ENCODE measurements around the gene MESD.

Gene MESD

DNA sequence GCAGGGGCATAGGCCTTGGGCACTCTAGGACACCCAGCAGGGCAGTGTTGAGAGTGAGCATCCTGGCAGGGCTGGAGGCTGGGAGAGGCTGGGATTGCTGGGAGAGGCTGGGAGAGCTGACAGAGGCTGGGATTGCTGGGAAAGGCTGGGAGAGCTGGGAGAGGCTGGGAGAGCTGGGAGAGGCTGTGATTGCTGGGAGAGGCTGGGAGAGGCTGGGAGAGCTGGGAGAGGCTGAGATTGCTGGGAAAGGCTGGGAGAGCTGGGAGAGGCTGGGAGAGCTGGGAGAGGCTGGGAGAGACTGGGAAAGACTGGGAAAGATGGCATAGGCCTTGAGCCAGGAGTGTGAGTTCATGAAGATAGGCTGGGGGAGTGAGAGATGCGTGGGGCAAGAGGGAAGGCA is 77.8 kb downstream of the MESD start:
- TF ChIP-seq, protein P1, sequence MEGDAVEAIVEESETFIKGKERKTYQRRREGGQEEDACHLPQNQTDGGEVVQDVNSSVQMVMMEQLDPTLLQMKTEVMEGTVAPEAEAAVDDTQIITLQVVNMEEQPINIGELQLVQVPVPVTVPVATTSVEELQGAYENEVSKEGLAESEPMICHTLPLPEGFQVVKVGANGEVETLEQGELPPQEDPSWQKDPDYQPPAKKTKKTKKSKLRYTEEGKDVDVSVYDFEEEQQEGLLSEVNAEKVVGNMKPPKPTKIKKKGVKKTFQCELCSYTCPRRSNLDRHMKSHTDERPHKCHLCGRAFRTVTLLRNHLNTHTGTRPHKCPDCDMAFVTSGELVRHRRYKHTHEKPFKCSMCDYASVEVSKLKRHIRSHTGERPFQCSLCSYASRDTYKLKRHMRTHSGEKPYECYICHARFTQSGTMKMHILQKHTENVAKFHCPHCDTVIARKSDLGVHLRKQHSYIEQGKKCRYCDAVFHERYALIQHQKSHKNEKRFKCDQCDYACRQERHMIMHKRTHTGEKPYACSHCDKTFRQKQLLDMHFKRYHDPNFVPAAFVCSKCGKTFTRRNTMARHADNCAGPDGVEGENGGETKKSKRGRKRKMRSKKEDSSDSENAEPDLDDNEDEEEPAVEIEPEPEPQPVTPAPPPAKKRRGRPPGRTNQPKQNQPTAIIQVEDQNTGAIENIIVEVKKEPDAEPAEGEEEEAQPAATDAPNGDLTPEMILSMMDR (IDR thresholded peaks at IDR 0.05; ENCODE audit: low read depth, low read length, missing control alignments): no peak
- DNase-seq (ENCODE audit: low read depth): no peak

DNA sequence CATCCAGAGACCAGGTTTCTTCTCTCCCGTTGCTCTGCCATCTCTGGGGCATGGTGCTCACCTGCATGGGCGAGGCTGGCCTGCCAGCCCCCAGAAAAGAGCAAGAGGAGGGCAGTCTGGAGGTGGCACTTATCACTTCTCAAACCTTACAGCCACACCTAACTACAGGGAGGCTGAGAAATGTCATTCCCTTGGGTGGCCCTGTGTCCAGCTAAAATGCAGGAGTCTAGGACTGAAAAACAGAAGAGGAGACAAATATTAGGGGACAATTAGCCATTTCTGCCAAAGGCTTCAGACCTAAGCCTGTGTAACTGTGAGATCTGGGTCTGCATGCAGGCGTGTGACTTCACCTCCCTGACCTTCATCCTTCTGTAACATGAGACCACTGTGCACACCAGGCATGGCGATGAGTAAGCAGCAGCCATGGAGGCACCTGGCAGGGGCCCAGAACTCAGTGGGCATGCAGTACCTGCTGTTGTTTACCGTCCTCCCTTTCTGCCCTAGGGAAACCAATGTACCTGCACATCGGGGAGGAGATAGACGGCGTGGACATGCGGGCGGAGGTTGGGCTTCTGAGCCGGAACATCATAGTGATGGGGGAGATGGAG is 83.4 kb downstream of the MESD start:
- no peak for DNase-seq (ENCODE audit: low read depth)
- TF ChIP-seq, protein P1 (IDR thresholded peaks at IDR 0.05; ENCODE audit: low read depth, low read length, missing control alignments): no peak
- H3K4me3 ChIP-seq (ENCODE audit: low read depth, low read length): no peak overlapping the region

More for the DNA sequence above, 77.8 kb downstream of the MESD start:
- H3K4me3 ChIP-seq (ENCODE audit: low read depth, low read length): no peak overlapping the region

DNA sequence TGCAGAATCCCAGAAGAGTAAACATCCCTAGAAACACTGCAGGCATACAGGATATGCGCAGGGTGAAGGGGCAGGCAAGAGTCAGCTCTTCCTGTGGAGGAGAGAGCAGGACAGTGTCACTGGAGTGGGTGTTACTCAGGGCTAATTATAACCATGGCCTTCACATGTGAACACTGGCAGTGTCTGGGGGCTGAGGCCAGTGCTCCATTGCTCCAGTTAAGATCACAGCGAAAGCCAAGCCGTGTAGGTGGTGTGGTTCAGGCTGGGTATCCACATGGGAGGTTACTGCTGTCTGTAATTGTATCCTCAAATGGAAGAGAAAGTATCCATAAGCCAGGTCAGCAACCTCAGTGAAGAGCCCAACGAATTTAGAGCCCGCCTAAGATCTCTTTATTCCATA is 84.6 kb downstream of the MESD start:
- TF ChIP-seq, protein P1 (IDR thresholded peaks at IDR 0.05; ENCODE audit: low read depth, low read length, missing control alignments): no peak
- DNase-seq (ENCODE audit: low read depth): no peak
- H3K4me3 ChIP-seq (ENCODE audit: low read depth, low read length): no peak overlapping the region

DNA sequence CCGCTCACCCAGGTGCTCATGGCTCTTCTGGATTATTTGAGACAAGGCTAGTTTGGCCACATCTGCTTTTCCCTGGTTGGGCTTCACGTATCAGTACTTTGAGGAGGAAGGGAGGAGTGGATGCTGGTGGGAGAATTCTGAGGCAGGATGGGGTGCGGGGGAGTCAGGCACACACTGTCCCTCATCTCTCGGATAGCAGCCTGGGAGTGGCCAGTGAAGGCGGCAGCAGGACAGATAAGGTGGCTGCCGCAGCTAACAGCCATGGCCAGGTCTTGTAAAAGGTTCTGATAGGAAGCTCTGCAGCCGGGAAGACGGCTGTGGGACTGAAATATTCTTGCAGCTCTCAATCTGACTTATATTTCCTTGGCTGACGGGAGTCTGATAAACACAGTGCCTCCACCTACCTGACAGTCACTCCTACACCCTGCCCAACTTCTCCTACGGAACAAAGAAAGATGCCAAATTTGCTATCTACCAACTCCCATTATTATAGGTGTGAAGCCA is 87.3 kb downstream of the MESD start:
- DNase-seq (ENCODE audit: low read depth): no peak
- H3K4me3 ChIP-seq (ENCODE audit: low read depth, low read length): no peak overlapping the region
- TF ChIP-seq, protein P1 (IDR thresholded peaks at IDR 0.05; ENCODE audit: low read depth, low read length, missing control alignments): no peak

DNA sequence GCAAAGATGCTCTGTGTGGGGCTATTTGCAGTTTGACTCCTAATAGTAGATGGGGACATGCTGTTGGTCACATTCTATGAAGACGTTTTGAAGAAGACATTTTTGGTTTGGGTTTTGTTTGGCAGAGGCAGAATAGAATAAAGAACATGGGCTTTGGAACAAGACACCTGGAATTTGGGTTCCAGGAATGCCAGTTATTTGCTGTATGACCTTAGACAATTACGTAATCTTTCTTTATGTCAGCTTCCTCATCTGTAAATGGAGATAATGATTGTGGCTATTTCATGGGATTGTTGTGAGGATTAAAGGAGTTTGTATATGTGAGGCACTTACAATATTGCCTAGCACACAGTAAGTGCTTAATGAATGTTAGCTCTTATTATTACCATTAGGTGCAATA is 91.6 kb downstream of the MESD start:
- H3K4me3 ChIP-seq (ENCODE audit: low read depth, low read length): no peak overlapping the region
- TF ChIP-seq, protein P1 (IDR thresholded peaks at IDR 0.05; ENCODE audit: low read depth, low read length, missing control alignments): no peak
- DNase-seq (ENCODE audit: low read depth): no peak
